ENCODE data around the gene PIWIL4.

PIWIL4 gene

GRCh38 chr11:94665116-94665659, 98.0 kb downstream of the PIWIL4 start:
- no peak for DNase-seq (ENCODE audit: low read depth)

- no peak for DNase-seq (ENCODE audit: low read depth)
Observed at GRCh38 chr11:94666792-94667721, 99.9 kb downstream of the PIWIL4 start.

DNA sequence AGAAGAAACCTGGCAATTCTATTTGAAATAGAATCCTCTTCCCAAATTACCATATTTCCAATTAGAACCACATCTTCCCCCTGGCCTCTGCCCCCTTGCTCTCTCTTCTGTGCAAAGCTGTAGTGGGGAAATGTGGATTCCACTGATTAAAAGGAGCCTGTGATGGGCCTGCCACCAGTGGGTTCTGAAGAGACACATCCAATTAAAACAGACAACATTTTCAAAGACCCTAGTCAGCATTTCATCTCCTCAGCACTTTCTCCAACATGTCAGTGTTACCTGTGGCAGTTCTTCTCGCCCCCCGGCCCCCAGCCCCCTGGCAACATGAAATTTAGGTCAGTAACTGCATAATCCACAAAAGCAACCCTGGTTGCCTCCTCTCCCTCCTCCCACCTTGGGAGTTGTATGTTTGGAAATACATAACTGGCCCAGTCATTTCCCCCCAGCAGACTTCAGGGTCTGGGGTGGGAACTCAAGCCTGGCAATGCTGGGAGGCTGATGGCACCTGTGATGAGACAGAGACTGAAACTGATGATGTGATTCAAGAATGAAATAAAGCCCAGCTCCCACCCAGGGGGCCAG, 101.1 kb downstream of the PIWIL4 start:
- DNase-seq (ENCODE audit: low read depth), result no peak

- no peak for DNase-seq (ENCODE audit: low read depth)
Observed at GRCh38 chr11:94669023-94669422, 101.9 kb downstream of the PIWIL4 start.
